Measurements from ENCODE around the gene SYT1. TPM values are rescaled to one million over a fixed set of nuclear protein-coding genes. Genes with fewer than 3 reads are reported as not detected.
"Not testable (repeated sequence)": the region's sequence is repeated elsewhere in the genome, so short reads cannot be mapped to it uniquely, and the experiment has no call there.

Gene SYT1
- total RNA-seq, 1 experiment from 2014 or later = not detected

DNA sequence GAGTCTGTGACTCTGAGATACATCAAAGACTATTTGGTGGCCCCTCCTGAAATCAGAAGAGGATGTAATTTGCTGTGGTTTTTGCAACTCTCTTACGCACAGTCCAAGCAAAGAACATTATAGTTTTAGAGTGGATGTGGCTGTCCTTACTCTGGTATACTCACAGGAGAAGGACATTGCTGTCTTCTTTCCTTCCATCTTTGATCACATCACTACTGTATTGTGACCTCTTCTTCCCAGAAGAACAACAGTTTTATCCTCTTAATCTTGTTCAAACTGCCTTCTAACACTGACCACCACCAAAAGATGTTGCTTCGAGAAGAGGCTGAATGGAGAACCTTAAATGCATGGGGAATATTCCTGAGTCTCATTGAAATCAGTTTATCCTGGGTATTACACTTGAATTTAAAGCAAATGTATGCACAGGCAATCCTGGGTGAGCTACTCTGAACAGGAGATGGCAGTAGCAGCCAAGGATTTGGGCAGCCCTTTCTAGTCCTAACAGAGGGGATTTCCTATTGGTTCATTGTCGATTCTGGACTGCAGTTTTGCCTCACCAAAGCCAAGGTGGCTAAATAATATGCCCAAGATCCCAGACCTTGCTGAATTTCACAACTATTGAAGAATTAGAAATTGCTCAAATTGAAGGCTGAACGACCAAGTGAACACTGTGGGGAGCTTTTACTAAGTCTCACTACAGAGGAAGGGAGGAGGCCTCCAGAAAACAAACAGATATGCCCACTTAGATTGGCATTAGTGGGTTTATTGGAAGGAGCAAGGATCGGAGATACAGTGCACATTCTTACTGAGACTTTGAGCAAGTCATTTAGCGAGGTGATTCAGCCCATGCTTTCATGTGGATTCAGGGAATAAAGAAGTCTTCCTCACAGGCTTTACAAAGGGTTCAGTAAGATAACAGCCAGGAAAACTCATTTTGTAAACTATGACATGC lies 543.4 kb downstream of the SYT1 start:
- in situ Hi-C loops (cut with HindIII; ENCODE audit: low pct_unique_long_range_greater_than_20kb, low sequenced_read_pairs) = no loop called here
- peak; percentile 89 for DNase-seq (ENCODE audit: low read depth, low spot score)

DNA sequence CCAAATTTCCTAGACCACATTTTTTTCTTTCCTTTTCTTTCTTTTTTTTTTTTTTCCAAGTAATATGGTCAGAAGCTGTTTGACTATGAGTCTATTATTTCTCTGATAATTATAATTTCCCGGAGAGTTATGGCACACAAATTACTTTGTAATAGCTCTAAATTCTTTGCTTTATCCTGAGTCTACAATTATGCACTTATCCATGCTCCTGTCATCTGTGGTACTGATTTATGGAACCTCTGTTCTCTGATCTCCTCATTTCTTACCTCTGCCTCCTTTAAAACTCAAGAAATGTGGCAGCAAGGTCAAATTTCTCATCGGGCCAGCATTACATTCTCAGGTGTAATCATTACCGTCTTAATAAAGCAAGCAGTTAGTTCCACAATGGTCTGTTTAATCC lies 544.1 kb downstream of the SYT1 start:
- in situ Hi-C loops (cut with HindIII; ENCODE audit: low pct_unique_long_range_greater_than_20kb, low sequenced_read_pairs) = no loop called here
- DNase-seq (ENCODE audit: low read depth, low spot score) = no peak

DNA sequence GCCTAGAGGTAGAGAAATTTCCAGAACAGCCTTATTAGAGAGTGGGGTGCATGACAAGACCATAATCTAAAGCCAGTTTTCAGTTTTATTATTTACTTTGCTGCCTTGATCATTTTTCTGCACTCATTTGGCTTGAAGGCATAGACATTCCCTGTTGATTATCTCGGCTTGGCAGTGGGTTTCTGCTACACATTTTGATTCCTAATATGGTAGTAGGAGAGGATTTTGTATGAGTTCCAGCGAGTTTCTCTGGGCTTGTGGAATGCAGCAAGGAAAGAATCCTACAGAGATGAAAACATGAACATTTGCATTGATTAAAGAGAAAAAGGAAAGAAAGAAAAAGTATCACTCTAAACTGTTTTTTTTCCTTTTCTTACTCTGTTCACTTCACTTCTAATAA lies 545.0 kb downstream of the SYT1 start:
- in situ Hi-C loops (cut with HindIII; ENCODE audit: low pct_unique_long_range_greater_than_20kb, low sequenced_read_pairs) = no loop called here
- DNase-seq (ENCODE audit: low read depth, low spot score) = no peak

DNA sequence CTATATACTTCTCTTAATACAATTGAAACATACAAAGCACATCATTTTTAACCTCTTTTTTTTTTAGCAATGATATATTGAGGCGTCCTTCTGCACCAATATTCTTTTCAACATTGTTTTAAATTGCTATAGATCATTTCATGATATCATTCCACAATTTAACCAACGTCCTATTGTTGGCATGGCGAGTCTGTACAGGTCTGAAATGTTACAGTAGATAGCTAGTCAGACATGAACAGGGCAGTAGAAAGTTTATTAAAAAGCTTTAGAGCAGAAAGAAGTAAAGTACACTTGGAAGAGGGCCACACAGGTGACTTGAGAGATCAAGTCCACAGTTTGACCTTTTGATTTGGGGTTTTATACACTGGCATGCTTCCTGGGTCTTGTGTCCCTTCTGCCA lies 547.2 kb downstream of the SYT1 start:
- DNase-seq (ENCODE audit: low read depth, low spot score) = no peak
- in situ Hi-C loops (cut with HindIII; ENCODE audit: low pct_unique_long_range_greater_than_20kb, low sequenced_read_pairs) = no loop called here

DNA sequence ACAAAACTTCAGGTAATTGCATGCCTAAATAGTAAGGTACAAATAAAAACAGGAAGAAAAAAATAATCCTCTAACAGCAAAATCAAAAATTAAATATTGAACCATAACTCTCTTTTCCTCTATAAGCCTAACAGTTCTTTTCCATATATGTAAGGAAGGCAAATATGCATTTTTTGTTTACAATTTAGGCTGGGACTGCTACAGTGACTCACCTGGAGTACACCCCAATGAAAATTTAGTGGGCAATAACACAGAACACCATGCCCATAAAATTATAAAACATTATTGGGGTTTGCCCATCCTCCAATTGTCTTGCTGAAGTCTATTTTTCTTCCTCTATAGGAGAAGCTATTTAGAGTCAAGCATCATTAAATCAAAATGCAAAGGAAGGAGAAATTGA lies 549.2 kb downstream of the SYT1 start:
- in situ Hi-C loops (cut with HindIII; ENCODE audit: low pct_unique_long_range_greater_than_20kb, low sequenced_read_pairs) = no loop called here

DNA sequence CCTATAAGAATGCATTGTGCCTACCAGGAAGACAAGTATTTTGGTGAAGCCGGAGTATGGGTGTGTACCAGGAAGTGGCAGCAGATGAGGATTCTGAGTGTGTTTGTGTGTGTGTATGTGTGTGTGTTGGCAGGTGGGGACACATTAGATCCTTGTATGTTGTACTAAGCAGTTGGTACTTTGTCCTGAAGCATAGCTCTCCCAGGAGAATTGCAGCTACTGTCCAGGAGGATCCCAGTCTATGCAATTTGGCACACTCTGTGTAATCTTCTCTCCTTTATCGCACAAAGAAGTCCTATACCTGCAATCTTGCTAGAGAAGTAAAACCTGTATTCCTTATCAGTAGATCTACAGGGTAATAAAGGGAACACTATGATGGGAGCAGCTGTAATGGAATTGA lies 549.7 kb downstream of the SYT1 start:
- in situ Hi-C loops (cut with HindIII; ENCODE audit: low pct_unique_long_range_greater_than_20kb, low sequenced_read_pairs) = no loop called here
- no peak for DNase-seq (ENCODE audit: low read depth, low spot score)

More for the DNA sequence above, 549.2 kb downstream of the SYT1 start:
- no peak for DNase-seq (ENCODE audit: low read depth, low spot score)

DNA sequence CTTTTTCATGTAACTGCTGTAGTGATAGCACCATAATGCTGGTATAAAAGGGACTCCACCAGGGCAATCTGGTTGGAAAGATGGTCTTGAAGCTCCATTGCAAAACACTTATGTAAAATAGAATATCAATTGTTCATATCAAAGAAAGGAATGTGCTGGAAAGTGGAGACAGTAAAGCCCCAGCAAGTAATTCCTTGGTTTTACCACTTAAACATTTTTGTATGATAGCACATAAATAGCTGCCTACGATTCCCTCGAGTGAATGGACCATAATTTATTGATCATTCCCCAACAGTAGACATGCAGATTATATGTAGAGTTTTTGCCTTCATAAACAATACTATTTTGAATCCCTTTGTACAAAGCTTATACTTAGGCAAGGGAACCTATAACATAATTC lies 550.7 kb downstream of the SYT1 start:
- no peak for DNase-seq (ENCODE audit: low read depth, low spot score)
- in situ Hi-C loops (cut with HindIII; ENCODE audit: low pct_unique_long_range_greater_than_20kb, low sequenced_read_pairs) = no loop called here

DNA sequence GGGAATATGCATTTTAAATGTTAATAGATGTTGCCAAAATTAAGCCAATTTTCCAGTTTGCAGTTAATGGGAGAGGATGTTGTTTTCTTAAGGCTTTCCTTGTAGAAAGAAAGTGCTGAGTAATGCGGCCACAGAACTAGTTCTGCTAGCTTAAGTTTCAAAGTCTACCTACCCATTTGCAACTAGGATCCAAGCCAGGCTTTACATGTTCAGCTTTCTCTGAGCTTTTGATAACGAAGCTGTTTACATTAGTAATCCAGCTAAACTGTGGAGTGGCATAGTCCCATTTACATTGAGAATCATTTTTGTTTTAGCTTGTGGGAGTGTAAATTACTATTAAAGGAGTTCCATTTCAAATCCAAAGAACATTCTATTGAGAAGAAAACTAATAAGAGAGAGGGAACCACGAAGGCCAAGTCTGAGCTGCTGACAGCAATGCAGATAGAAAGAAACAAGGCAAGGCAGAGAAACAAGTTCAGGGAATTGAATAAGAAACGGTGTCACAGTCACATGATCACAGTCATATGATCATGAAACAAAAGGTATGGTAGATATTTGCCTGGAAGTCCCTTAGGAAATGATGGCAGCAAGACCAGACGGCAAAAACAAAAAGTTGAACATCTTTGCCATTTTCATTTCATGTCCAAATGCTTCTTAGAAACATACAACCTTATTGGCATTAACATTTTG lies 551.3 kb downstream of the SYT1 start:
- in situ Hi-C loops (cut with HindIII; ENCODE audit: low pct_unique_long_range_greater_than_20kb, low sequenced_read_pairs) = no loop called here
- no peak for DNase-seq (ENCODE audit: low read depth, low spot score)

DNA sequence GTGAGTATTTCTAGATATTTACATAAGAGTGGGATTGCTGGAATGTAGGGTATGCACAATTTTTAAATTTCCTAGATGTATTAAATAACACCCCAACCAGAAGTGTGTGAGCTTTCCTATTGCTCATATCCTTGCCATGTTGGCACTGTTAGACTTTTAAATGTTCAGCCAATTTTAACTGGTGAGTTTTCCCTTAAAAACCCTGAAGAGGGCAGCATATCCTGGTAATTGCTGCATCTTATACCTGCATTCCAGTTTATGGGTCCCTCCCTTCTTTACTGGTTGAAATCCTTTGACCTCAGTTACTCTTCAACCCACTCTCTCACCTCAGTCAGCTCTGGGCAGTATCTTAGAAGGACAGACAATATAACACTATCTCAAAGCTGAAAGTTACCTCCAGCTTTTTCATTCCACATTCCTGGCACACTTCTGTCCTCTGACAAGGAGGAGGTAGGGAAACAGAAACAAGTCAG lies 555.6 kb downstream of the SYT1 start:
- DNase-seq (ENCODE audit: low read depth, low spot score) = peak; percentile 65
- in situ Hi-C loops (cut with HindIII; ENCODE audit: low pct_unique_long_range_greater_than_20kb, low sequenced_read_pairs) = no loop called here

DNA sequence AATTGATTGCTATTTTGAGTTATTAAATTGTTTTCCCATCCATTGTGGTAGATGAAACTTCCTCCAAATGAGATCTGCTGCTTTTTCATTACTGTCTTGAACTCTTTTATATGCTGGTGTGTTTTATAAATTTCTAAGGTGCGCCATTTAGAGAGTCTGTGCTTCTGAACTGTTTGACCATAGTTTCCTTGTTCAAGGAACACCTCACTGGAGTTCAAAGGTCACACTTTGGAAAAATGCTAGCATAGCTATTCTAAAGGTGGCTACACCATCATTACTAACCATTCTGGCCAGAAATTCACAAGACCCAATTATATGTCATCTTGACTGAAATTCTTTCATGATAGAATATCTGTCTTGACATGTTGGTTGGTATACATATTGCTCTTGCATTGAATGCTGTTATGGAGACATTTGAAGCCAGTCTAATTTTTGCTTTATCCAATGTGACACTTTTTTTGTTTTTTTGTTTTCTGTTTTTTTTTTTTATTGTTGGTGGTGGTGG lies 556.7 kb downstream of the SYT1 start:
- in situ Hi-C loops (cut with HindIII; ENCODE audit: low pct_unique_long_range_greater_than_20kb, low sequenced_read_pairs) = no loop called here
- DNase-seq (ENCODE audit: low read depth, low spot score) = no peak

DNA sequence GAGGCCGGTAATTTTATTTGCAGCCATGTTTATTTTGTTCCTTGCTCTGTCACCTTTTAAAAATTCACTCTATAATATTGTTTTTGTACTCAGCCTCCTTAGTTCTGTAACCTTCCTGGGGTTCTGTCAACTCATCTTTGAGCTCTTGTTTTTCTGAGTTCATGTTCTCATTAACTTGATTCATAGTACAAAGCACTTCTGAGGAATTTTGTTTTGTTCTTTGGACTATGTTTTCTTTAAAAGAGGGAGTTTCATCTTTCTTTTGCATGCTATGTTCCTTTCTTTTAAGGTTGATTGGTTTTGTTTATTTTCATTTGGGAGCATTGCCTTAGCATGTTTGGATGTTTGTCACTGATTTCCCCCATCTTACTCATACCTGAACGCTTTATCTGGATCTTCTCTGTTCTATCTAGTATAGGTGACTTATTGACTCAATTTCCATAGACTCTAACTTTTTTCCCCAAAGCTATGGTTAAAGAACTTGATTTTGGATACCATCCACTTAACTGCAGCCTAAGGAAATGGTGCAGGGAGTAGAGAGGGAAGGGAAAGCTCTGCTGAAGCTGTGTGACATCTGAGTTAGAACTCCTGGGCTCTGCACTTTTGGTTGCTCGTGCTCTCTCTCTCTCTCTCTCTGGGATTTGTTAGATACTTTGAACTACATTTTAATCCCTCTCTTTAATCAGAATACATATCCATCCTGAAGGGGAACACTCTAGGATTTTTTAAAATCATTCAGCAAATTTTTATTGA lies 557.7 kb downstream of the SYT1 start:
- no peak for DNase-seq (ENCODE audit: low read depth, low spot score)
- in situ Hi-C loops (cut with HindIII; ENCODE audit: low pct_unique_long_range_greater_than_20kb, low sequenced_read_pairs) = no loop called here

DNA sequence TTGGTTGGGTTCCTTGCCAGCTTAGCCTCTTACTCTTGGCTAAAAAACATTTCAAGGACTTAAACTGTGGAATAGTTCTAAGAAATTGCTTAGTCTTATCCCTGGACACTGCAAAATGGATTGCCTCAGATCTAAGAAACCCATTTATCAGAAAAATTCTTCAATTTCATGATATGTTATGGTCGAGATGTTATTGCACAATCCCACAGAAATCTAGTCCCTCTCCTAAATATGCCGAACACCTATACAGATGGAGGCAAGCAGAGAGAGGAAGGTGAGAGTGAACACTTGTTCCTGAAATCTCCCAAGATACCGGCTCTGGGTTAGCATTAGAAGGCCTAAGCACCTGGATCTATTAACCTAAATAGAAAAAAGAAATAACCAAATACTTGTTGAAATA lies 559.0 kb downstream of the SYT1 start:
- in situ Hi-C loops (cut with HindIII; ENCODE audit: low pct_unique_long_range_greater_than_20kb, low sequenced_read_pairs) = no loop called here
- no peak for DNase-seq (ENCODE audit: low read depth, low spot score)

DNA sequence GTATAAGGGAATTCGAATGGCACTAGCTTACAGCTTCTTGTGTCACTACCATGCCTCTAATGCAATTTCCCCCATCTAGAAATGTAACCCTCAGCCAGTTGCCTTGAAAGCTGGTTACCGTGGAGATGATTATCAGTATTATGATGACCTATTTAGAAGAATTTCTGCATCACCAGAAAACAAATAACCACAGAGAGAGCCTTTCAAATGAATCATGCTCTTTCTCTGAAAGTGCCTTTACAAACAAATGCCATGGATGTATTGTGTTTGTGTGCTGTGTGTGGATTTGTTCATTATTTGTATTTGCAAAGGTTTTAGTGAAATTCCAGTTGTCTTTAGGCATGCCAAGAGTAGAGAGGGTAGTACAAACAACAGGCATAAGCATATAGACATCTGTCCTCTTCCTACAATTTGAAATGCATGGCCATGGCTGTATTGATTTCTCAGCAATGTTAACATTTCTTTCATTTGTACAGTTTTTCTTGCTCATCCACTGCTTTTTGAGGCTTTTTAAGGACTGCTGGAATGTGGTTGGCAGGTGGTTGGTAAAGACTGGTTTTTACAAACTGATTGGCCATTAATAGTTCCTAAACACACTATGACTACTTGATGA lies 559.6 kb downstream of the SYT1 start:
- in situ Hi-C loops (cut with HindIII; ENCODE audit: low pct_unique_long_range_greater_than_20kb, low sequenced_read_pairs) = no loop called here
- DNase-seq (ENCODE audit: low read depth, low spot score) = no peak

DNA sequence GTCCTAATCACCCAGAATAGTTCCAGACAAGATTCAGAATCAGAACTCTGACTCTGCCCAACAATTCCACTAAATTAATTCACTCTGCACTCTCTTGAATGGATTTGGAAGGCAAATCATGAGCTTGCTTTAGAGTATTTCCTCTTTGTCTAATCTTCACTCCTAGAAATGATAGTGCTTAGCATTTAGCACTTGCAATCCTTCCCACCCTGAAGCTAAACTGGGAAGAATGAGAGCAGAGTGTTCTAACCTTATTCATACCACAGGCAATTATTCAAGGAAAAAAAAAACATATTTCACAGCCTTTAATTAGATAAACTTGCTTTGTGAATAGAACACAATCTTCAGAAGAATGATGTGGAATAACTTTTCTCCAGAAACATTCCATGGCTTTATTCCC lies 561.5 kb downstream of the SYT1 start:
- no peak for DNase-seq (ENCODE audit: low read depth, low spot score)
- in situ Hi-C loops (cut with HindIII; ENCODE audit: low pct_unique_long_range_greater_than_20kb, low sequenced_read_pairs) = no loop called here

DNA sequence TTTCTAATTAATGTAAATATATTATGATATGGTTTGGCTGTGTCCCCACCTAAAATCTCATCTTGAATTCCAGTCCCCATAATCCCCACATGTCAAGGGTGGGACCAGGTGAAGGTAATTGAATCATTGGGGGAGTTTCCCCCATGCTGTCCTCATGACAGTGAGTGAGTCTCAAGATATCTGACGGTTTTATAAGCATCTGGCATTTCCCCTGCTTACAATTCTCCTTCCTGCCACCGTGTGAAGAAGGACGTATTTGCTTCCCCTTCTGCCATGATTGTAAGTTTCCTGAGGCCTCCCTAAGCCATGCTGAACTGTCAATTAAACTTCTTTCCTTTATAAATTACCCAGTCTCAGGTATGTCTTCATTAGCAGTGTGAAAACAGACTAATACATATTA lies 562.2 kb downstream of the SYT1 start:
- in situ Hi-C loops (cut with HindIII; ENCODE audit: low pct_unique_long_range_greater_than_20kb, low sequenced_read_pairs) = not testable (repeated sequence)

DNA sequence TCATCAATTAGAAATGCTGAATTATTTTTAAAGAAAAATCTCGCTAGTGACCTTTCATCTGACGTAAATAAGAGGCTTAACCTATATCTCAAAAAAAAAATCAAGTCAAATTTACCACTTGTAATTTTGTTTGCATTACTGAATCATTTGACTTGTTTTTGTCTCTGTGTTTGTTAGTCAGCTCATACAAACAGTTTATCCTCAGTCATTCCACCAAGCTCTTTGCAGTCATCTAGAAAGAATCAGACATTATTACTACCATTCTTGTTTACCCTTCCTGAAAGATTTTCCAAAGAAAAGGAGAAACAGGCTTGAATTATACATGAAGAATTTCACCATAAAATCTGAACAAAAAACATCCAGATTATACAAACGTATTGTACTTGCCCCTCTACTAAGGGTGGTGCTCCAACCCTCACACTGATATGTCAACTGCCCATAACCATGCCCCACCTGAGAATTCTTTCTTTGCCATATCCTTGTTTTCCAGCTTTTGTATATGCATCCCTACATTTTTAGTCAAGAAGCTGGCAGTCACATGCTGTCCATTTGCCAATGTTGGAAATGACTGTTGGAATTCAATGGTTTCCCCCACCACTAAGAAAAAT lies 569.0 kb downstream of the SYT1 start:
- no peak for DNase-seq (ENCODE audit: low read depth, low spot score)
- in situ Hi-C loops (cut with HindIII; ENCODE audit: low pct_unique_long_range_greater_than_20kb, low sequenced_read_pairs) = no loop called here

More for the DNA sequence above, 562.2 kb downstream of the SYT1 start:
- DNase-seq (ENCODE audit: low read depth, low spot score) = not testable (repeated sequence)

DNA sequence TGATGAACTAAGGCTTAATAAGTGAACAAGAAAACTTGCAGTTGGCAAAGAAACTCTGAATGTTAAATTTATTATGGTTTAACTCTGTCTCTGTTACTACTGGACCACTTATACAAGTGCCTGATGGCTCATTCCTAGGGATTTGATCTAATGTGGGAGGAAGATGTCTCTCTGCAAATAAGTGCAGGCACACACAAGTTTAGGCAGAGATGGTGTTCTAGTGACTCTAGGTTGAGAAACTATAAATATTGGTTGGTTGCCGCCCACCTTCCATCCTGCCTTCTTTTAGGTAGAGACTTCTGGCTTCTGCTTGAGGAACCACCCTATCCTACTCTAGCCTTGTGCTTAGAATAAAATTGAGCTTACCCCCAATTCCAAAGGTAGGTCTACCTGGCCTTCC lies 570.0 kb downstream of the SYT1 start:
- in situ Hi-C loops (cut with HindIII; ENCODE audit: low pct_unique_long_range_greater_than_20kb, low sequenced_read_pairs) = no loop called here

More for the DNA sequence above, 570.0 kb downstream of the SYT1 start:
- DNase-seq (ENCODE audit: low read depth, low spot score) = no peak

All from SK-MEL-5 (cell line).